Measurements from ENCODE around the gene PRR18. TPM values are rescaled to one million over a fixed set of nuclear protein-coding genes. Genes with fewer than 3 reads are reported as not detected.
"Not testable (repeated sequence)": the region's sequence is repeated elsewhere in the genome, so short reads cannot be mapped to it uniquely, and the experiment has no call there.

The PRR18 gene
- 0.76 and 1.0 TPM in 2 replicates for total RNA-seq (2014; rRNA removed; shearing (Covaris generic))

- Histone ChIP-seq H3K27me3 (replicated peaks) (no peaks in the 10 kb centered on the region), H3K9me3 (replicated peaks) (no peaks in the 10 kb centered on the region), H3K27ac (no peak within 1 kb of the TSS), H3K36me3 (no peaks in the 10 kb centered on the region), H3K4me1 (replicated peaks) (peaks cover 12% of the 10 kb centered on the region), H3K4me3 (peak within 1 kb of the TSS; percentile 41)
- DNase-seq (ENCODE audit: low read depth in 1 of 2, low spot score in 2 of 2) = peak in 1 of 2 experiments; percentile 41
Measured at GRCh38 chr6:166308033-166308768, at the start of gene PRR18. PRR18 (minus strand) TSS chr6:166308392; CDS start chr6:166308142, 250 bp downstream.

GRCh38 chr6:166355552-166355951 lies 47.4 kb upstream of the PRR18 start:
- H3K9me3 ChIP-seq (replicated peaks) = no peaks in the 10 kb centered on the region; the same call in 1 of the 2 replicates
- peaks cover 7% of the 10 kb centered on the region for H3K4me1 ChIP-seq (replicated peaks)
- H3K27me3 ChIP-seq (replicated peaks) = no peaks in the 10 kb centered on the region
- no peak overlapping the region for H3K4me3 ChIP-seq
- no peak for DNase-seq (ENCODE audit: low read depth in 1 of 2, low spot score in 2 of 2)
- H3K36me3 ChIP-seq = no peaks in the 10 kb centered on the region
- no peak overlapping the region for H3K27ac ChIP-seq

GRCh38 chr6:166354965-166355364 lies 46.8 kb upstream of the PRR18 start:
- H3K27me3 ChIP-seq (replicated peaks) = no peaks in the 10 kb centered on the region
- no peak overlapping the region for H3K27ac ChIP-seq
- no peak for DNase-seq (ENCODE audit: low read depth in 1 of 2, low spot score in 2 of 2)
- peaks cover under 1% of the 10 kb centered on the region for H3K4me1 ChIP-seq (replicated peaks)
- H3K9me3 ChIP-seq (replicated peaks) = no peaks in the 10 kb centered on the region; the same call in none of the 2 replicates
- H3K36me3 ChIP-seq = no peaks in the 10 kb centered on the region
- no peak overlapping the region for H3K4me3 ChIP-seq

GRCh38 chr6:166354143-166354542 lies 46.0 kb upstream of the PRR18 start:
- H3K4me1 ChIP-seq (replicated peaks) = no peaks in the 10 kb centered on the region; the same call in 1 of the 2 replicates
- no peak overlapping the region for H3K27ac ChIP-seq
- H3K9me3 ChIP-seq (replicated peaks) = no peaks in the 10 kb centered on the region; the same call in none of the 2 replicates
- no peak overlapping the region for H3K4me3 ChIP-seq
- H3K36me3 ChIP-seq = no peaks in the 10 kb centered on the region
- DNase-seq (ENCODE audit: low read depth in 1 of 2, low spot score in 2 of 2) = no peak
- H3K27me3 ChIP-seq (replicated peaks) = no peaks in the 10 kb centered on the region

- Histone ChIP-seq H3K4me3 (no peak overlapping the region), H3K4me1 (replicated peaks) (no peaks in the 10 kb centered on the region; the same call in 1 of the 2 replicates), H3K27ac (no peak overlapping the region), H3K36me3 (no peaks in the 10 kb centered on the region), H3K27me3 (replicated peaks) (no peaks in the 10 kb centered on the region), H3K9me3 (replicated peaks) (no peaks in the 10 kb centered on the region; the same call in none of the 2 replicates)
- no peak for DNase-seq (ENCODE audit: low read depth in 1 of 2, low spot score in 2 of 2)
Measured at GRCh38 chr6:166353507-166353906, 45.3 kb upstream of the PRR18 start.

- no peak overlapping the region for H3K27ac ChIP-seq
- no peak overlapping the region for H3K4me3 ChIP-seq
- no peak for DNase-seq (ENCODE audit: low read depth in 1 of 2, low spot score in 2 of 2)
- H3K27me3 ChIP-seq (replicated peaks) = no peaks in the 10 kb centered on the region
- H3K9me3 ChIP-seq (replicated peaks) = no peaks in the 10 kb centered on the region; the same call in none of the 2 replicates
- H3K36me3 ChIP-seq = no peaks in the 10 kb centered on the region
- H3K4me1 ChIP-seq (replicated peaks) = no peaks in the 10 kb centered on the region; the same call in 1 of the 2 replicates
Measured at GRCh38 chr6:166352923-166353322, 44.7 kb upstream of the PRR18 start.

GRCh38 chr6:166351715-166352285 lies 43.6 kb upstream of the PRR18 start:
- Histone ChIP-seq H3K36me3 (no peaks in the 10 kb centered on the region), H3K4me3 (no peak overlapping the region)
- DNase-seq (ENCODE audit: low read depth in 1 of 2, low spot score in 2 of 2) = no peak

GRCh38 chr6:166348305-166348949 lies 40.2 kb upstream of the PRR18 start:
- H3K4me1 ChIP-seq (replicated peaks) = no peaks in the 10 kb centered on the region; the same call in 1 of the 2 replicates
- no peak for DNase-seq (ENCODE audit: low read depth in 1 of 2, low spot score in 2 of 2)
- no peak overlapping the region for H3K4me3 ChIP-seq
- H3K27me3 ChIP-seq (replicated peaks) = no peaks in the 10 kb centered on the region
- no peak overlapping the region for H3K27ac ChIP-seq
- no peaks in the 10 kb centered on the region for H3K36me3 ChIP-seq
- no peaks in the 10 kb centered on the region; the same call in none of the 2 replicates for H3K9me3 ChIP-seq (replicated peaks)

More at GRCh38 chr6:166351715-166352285, 43.6 kb upstream of the PRR18 start:
- no peaks in the 10 kb centered on the region for H3K27me3 ChIP-seq (replicated peaks)
- no peaks in the 10 kb centered on the region; the same call in none of the 2 replicates for H3K9me3 ChIP-seq (replicated peaks)
- H3K27ac ChIP-seq = no peak overlapping the region
- no peaks in the 10 kb centered on the region; the same call in 1 of the 2 replicates for H3K4me1 ChIP-seq (replicated peaks)

GRCh38 chr6:166346965-166347364 lies 38.8 kb upstream of the PRR18 start:
- H3K27ac ChIP-seq = no peak overlapping the region
- no peaks in the 10 kb centered on the region for H3K27me3 ChIP-seq (replicated peaks)
- peaks cover 6% of the 10 kb centered on the region for H3K4me1 ChIP-seq (replicated peaks)
- no peaks in the 10 kb centered on the region; the same call in none of the 2 replicates for H3K9me3 ChIP-seq (replicated peaks)
- no peak for DNase-seq (ENCODE audit: low read depth in 1 of 2, low spot score in 2 of 2)
- H3K4me3 ChIP-seq = no peak overlapping the region
- peaks cover 8% of the 10 kb centered on the region for H3K36me3 ChIP-seq

- H3K27ac ChIP-seq = no peak overlapping the region
- peaks cover 11% of the 10 kb centered on the region for H3K4me1 ChIP-seq (replicated peaks)
- DNase-seq (ENCODE audit: low read depth in 1 of 2, low spot score in 2 of 2) = no peak
- H3K4me3 ChIP-seq = no peak overlapping the region
- H3K27me3 ChIP-seq (replicated peaks) = no peaks in the 10 kb centered on the region
- no peaks in the 10 kb centered on the region; the same call in none of the 2 replicates for H3K9me3 ChIP-seq (replicated peaks)
- peaks cover 10% of the 10 kb centered on the region for H3K36me3 ChIP-seq
Measured at GRCh38 chr6:166346449-166346848, 38.3 kb upstream of the PRR18 start.

- Histone ChIP-seq H3K36me3 (peaks cover 18% of the 10 kb centered on the region), H3K4me1 (replicated peaks) (peaks cover 14% of the 10 kb centered on the region)
- H3K27ac ChIP-seq; H3K4me3 ChIP-seq; DNase-seq (ENCODE audit: low read depth in 1 of 2, low spot score in 2 of 2); H3K27me3 ChIP-seq (replicated peaks); H3K9me3 ChIP-seq (replicated peaks): not testable (repeated sequence)
Measured at GRCh38 chr6:166345672-166346071, 37.5 kb upstream of the PRR18 start.

- DNase-seq (ENCODE audit: low read depth in 1 of 2, low spot score in 2 of 2) = not testable (repeated sequence)
- peaks cover 26% of the 10 kb centered on the region for H3K36me3 ChIP-seq
Measured at GRCh38 chr6:166344921-166345320, 36.7 kb upstream of the PRR18 start.

GRCh38 chr6:166344240-166344639 lies 36.0 kb upstream of the PRR18 start:
- peaks cover 14% of the 10 kb centered on the region for H3K4me1 ChIP-seq (replicated peaks)
- H3K4me3 ChIP-seq = no peak overlapping the region
- no peak overlapping the region for H3K27ac ChIP-seq
- peaks cover 30% of the 10 kb centered on the region for H3K36me3 ChIP-seq
- no peaks in the 10 kb centered on the region for H3K9me3 ChIP-seq (replicated peaks)
- no peak for DNase-seq (ENCODE audit: low read depth in 1 of 2, low spot score in 2 of 2)
- no peaks in the 10 kb centered on the region for H3K27me3 ChIP-seq (replicated peaks)

More at GRCh38 chr6:166344921-166345320, 36.7 kb upstream of the PRR18 start:
- H3K9me3 ChIP-seq (replicated peaks); H3K27me3 ChIP-seq (replicated peaks); H3K27ac ChIP-seq; H3K4me3 ChIP-seq: not testable (repeated sequence)
- peaks cover 14% of the 10 kb centered on the region for H3K4me1 ChIP-seq (replicated peaks)

- H3K27me3 ChIP-seq (replicated peaks) = no peaks in the 10 kb centered on the region
- no peak overlapping the region for H3K27ac ChIP-seq
- H3K4me3 ChIP-seq = peak overlapping the region; percentile 96
- DNase-seq (ENCODE audit: low read depth in 1 of 2, low spot score in 2 of 2) = no peak
- peaks cover 34% of the 10 kb centered on the region for H3K36me3 ChIP-seq
- H3K9me3 ChIP-seq (replicated peaks) = no peaks in the 10 kb centered on the region
- peaks cover 14% of the 10 kb centered on the region for H3K4me1 ChIP-seq (replicated peaks)
Measured at GRCh38 chr6:166343150-166343487, 34.9 kb upstream of the PRR18 start.

Data from SJSA1 (cell line).